Measurements from ENCODE around the gene DOC2A. TPM values are rescaled to one million over a fixed set of nuclear protein-coding genes. Genes with fewer than 3 reads are reported as not detected.

DOC2A gene
- total and polyA plus RNA-seq, 9 of the 15 experiments (the other 6 are each of a cell fraction or from before 2014, with no cell fraction given) = 0.03 to 0.38 (median 0.28) TPM; not detected in 1

- no peak for TF ChIP-seq REST (IDR thresholded peaks at IDR 0.05; ENCODE audit: borderline replicate concordance)
- TF ChIP-seq REST (CRISPR knock-in tag; IDR thresholded peaks at IDR 0.05; ENCODE audit: low read depth) = no peak
- no peak for TF ChIP-seq CBFA2T2 (conservative IDR thresholded peaks at IDR 0.05)
- TF ChIP-seq JUN (IDR thresholded peaks at IDR 0.05; ENCODE audit: borderline replicate concordance, low read depth, low read length) = no peak
- TF ChIP-seq JUN (CRISPR knock-in tag; IDR thresholded peaks at IDR 0.05; ENCODE audit: borderline replicate concordance) = no peak
- no peak for TF ChIP-seq THRA (IDR thresholded peaks at IDR 0.05)
- no peak for TF ChIP-seq KLF6 (CRISPR knock-in tag; IDR thresholded peaks at IDR 0.05; ENCODE audit: borderline replicate concordance)
- no peak for TF ChIP-seq ZZZ3 (IDR thresholded peaks at IDR 0.05)
- no peak for TF ChIP-seq SMARCC2 (IDR thresholded peaks at IDR 0.05; ENCODE audit: low read depth)
Observed at GRCh38 chr16:30009085-30009862, 1.6 kb downstream of the DOC2A start (continued).
